NCI-H510A (cell line): Measurements from ENCODE around the gene FCHSD1.

Experiments used
- DNase-seq: peaks from one replicate; lab custom pipeline; 2025; lab: John Stamatoyannopoulos, UW

The FCHSD1 gene

GRCh38 chr5:141650851-141651727, at the start of gene FCHSD1:
Gene FCHSD1, minus strand, starts transcription at chr5:141651418. Its CDS starts 50 bp downstream, at chr5:141651368.
- DNase-seq = no peak

- DNase-seq = no peak
These were observed 46.4 kb upstream of the FCHSD1 start for GRCh38 chr5:141697586-141697985.

GRCh38 chr5:141696431-141696830, 45.2 kb upstream of the FCHSD1 start:
- DNase-seq = no peak

- peak; percentile 27 for DNase-seq
These were observed 44.5 kb upstream of the FCHSD1 start for GRCh38 chr5:141695627-141696215.

GRCh38 chr5:141694479-141694878, 43.3 kb upstream of the FCHSD1 start:
- peak; percentile 35 for DNase-seq

- DNase-seq = no peak
These were observed 41.9 kb upstream of the FCHSD1 start for GRCh38 chr5:141692919-141693725.

GRCh38 chr5:141692533-141692888, 41.3 kb upstream of the FCHSD1 start:
- no peak for DNase-seq

GRCh38 chr5:141691867-141692532, 40.8 kb upstream of the FCHSD1 start:
- DNase-seq = peak; percentile 11

- no peak for DNase-seq
These were observed 40.2 kb upstream of the FCHSD1 start for GRCh38 chr5:141691286-141691866.

GRCh38 chr5:141686648-141687416, 35.6 kb upstream of the FCHSD1 start:
- DNase-seq = no peak

- no peak for DNase-seq
These were observed 34.4 kb upstream of the FCHSD1 start for GRCh38 chr5:141685591-141685990.

- DNase-seq = no peak
These were observed 32.5 kb upstream of the FCHSD1 start for GRCh38 chr5:141683596-141684141.

GRCh38 chr5:141681695-141682641, 30.8 kb upstream of the FCHSD1 start, which contains the start of gene ARAP3:
Gene ARAP3, minus strand, starts transcription at chr5:141682230. Its CDS starts 1,744 bp downstream, at chr5:141680486.
- peak; percentile 36 for DNase-seq

GRCh38 chr5:141681295-141681694, 30.1 kb upstream of the FCHSD1 start:
- no peak for DNase-seq

GRCh38 chr5:141680751-141681201, 29.6 kb upstream of the FCHSD1 start:
- DNase-seq = peak; percentile 28

GRCh38 chr5:141680178-141680577, 29.0 kb upstream of the FCHSD1 start:
- DNase-seq = no peak

GRCh38 chr5:141677415-141677814, 26.2 kb upstream of the FCHSD1 start:
- DNase-seq = no peak

- no peak for DNase-seq
These were observed 24.5 kb upstream of the FCHSD1 start for GRCh38 chr5:141675672-141676071.

GRCh38 chr5:141674747-141675146, 23.5 kb upstream of the FCHSD1 start:
- DNase-seq = no peak
